ENCODE data around the gene SUSD1.

SUSD1 gene

GRCh38 chr9:112124156-112124555, 50.9 kb downstream of the SUSD1 start:
- TF ChIP-seq TAF1 (IDR thresholded peaks at IDR 0.05; ENCODE audit: low read depth) = no peak
- TF ChIP-seq ZBTB7A (IDR thresholded peaks at IDR 0.05; ENCODE audit: low read depth) = no peak
- TF ChIP-seq EP300 (IDR thresholded peaks at IDR 0.05; ENCODE audit: borderline replicate concordance) = no peak
- TF ChIP-seq CREB1 (IDR thresholded peaks at IDR 0.05; ENCODE audit: low read depth) = no peak
- no peak for TF ChIP-seq NFIC (IDR thresholded peaks at IDR 0.05)
- no peak for TF ChIP-seq MAX (IDR thresholded peaks at IDR 0.05)
- no peak for TF ChIP-seq USF1 (IDR thresholded peaks at IDR 0.05)
- no peak for TF ChIP-seq YY1 (IDR thresholded peaks at IDR 0.05; ENCODE audit: low read depth)
- TF ChIP-seq FOXM1 (IDR thresholded peaks at IDR 0.05; ENCODE audit: borderline replicate concordance, low read depth) = no peak
- no peak for TF ChIP-seq CEBPB (IDR thresholded peaks at IDR 0.05)
- no peak for TF ChIP-seq RAD21 (IDR thresholded peaks at IDR 0.05; ENCODE audit: low read depth)
- no peak for TF ChIP-seq REST (IDR thresholded peaks at IDR 0.05; ENCODE audit: low read depth)

GRCh38 chr9:112121633-112122032, 53.5 kb downstream of the SUSD1 start:
- TF ChIP-seq CREB1 (IDR thresholded peaks at IDR 0.05; ENCODE audit: low read depth) (no peak), EGR1 (IDR thresholded peaks at IDR 0.05) (no peak), REST (IDR thresholded peaks at IDR 0.05; ENCODE audit: low read depth) (no peak), FOXM1 (IDR thresholded peaks at IDR 0.05; ENCODE audit: borderline replicate concordance, low read depth) (no peak), MAX (IDR thresholded peaks at IDR 0.05) (no peak), TCF12 (IDR thresholded peaks at IDR 0.05; ENCODE audit: low read depth) (no peak), EP300 (IDR thresholded peaks at IDR 0.05; ENCODE audit: borderline replicate concordance) (no peak), TEAD4 (IDR thresholded peaks at IDR 0.05) (no peak), RAD21 (IDR thresholded peaks at IDR 0.05; ENCODE audit: low read depth) (no peak), TAF1 (IDR thresholded peaks at IDR 0.05; ENCODE audit: low read depth) (no peak), ZBTB7A (IDR thresholded peaks at IDR 0.05; ENCODE audit: low read depth) (no peak), YY1 (IDR thresholded peaks at IDR 0.05; ENCODE audit: low read depth) (no peak), NFIC (IDR thresholded peaks at IDR 0.05) (no peak), CEBPB (IDR thresholded peaks at IDR 0.05) (no peak), USF1 (IDR thresholded peaks at IDR 0.05) (no peak)

- TF ChIP-seq RAD21 (IDR thresholded peaks at IDR 0.05; ENCODE audit: low read depth) = no peak
- no peak for TF ChIP-seq TCF12 (IDR thresholded peaks at IDR 0.05; ENCODE audit: low read depth)
- TF ChIP-seq YY1 (IDR thresholded peaks at IDR 0.05; ENCODE audit: low read depth) = no peak
- TF ChIP-seq EP300 (IDR thresholded peaks at IDR 0.05; ENCODE audit: borderline replicate concordance) = no peak
These were observed 54.6 kb downstream of the SUSD1 start for GRCh38 chr9:112120439-112120925.

- TF ChIP-seq USF1 (IDR thresholded peaks at IDR 0.05) = no peak
- no peak for TF ChIP-seq TEAD4 (IDR thresholded peaks at IDR 0.05)
- TF ChIP-seq RAD21 (IDR thresholded peaks at IDR 0.05; ENCODE audit: low read depth) = no peak
- no peak for TF ChIP-seq ZBTB7A (IDR thresholded peaks at IDR 0.05; ENCODE audit: low read depth)
- no peak for TF ChIP-seq TAF1 (IDR thresholded peaks at IDR 0.05; ENCODE audit: low read depth)
- no peak for TF ChIP-seq EGR1 (IDR thresholded peaks at IDR 0.05)
- TF ChIP-seq NFIC (IDR thresholded peaks at IDR 0.05) = no peak
- TF ChIP-seq TCF12 (IDR thresholded peaks at IDR 0.05; ENCODE audit: low read depth) = no peak
These were observed 55.1 kb downstream of the SUSD1 start for GRCh38 chr9:112120030-112120341.

GRCh38 chr9:112119225-112120029, 55.7 kb downstream of the SUSD1 start:
- TF ChIP-seq RAD21 (IDR thresholded peaks at IDR 0.05; ENCODE audit: low read depth) (no peak), USF1 (IDR thresholded peaks at IDR 0.05) (no peak), EGR1 (IDR thresholded peaks at IDR 0.05) (no peak), FOXM1 (IDR thresholded peaks at IDR 0.05; ENCODE audit: borderline replicate concordance, low read depth) (no peak), TAF1 (IDR thresholded peaks at IDR 0.05; ENCODE audit: low read depth) (no peak), TEAD4 (IDR thresholded peaks at IDR 0.05) (no peak), REST (IDR thresholded peaks at IDR 0.05; ENCODE audit: low read depth) (no peak), MAX (IDR thresholded peaks at IDR 0.05) (no peak), CREB1 (IDR thresholded peaks at IDR 0.05; ENCODE audit: low read depth) (no peak), NFIC (IDR thresholded peaks at IDR 0.05) (no peak), EP300 (IDR thresholded peaks at IDR 0.05; ENCODE audit: borderline replicate concordance) (no peak), CEBPB (IDR thresholded peaks at IDR 0.05) (no peak), YY1 (IDR thresholded peaks at IDR 0.05; ENCODE audit: low read depth) (no peak), TCF12 (IDR thresholded peaks at IDR 0.05; ENCODE audit: low read depth) (no peak), ZBTB7A (IDR thresholded peaks at IDR 0.05; ENCODE audit: low read depth) (no peak)
